ENCODE results near the gene MACROH2A1.

MACROH2A1 gene

DNA sequence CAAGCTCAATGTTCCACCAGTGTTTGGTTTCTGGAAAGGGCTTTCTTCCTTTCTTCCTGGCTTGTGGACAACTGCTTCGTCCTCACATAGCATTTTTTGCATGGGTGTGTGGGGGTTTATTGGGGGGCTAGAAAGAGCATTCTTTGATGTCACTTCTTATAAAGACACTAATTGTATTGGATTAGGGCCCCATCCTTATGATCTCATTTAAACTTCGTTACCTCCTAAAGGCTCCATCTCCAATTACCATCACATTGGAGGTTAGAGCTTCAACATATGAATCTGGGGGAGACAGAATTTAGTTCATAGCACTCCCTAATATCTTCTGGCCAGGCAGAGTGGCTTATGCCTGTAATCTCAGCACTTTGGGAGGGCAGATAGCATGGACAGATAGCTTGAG, 6.1 kb upstream of the MACROH2A1 start:
- Histone ChIP-seq H3K4me3 (ENCODE audit: low read length) (no peak overlapping the region), H3K9ac (ENCODE audit: low read depth, low read length) (no peak overlapping the region), H3K9me3 (replicated peaks; ENCODE audit: low read length) (no peaks in the 10 kb centered on the region), H3K36me3 (ENCODE audit: insufficient read depth, low read length) (no peaks in the 10 kb centered on the region), H3K27me3 (ENCODE audit: control insufficient read depth, insufficient read depth, low read length) (peaks cover 14% of the 10 kb centered on the region), H3K4me2 (ENCODE audit: low read length) (no peak overlapping the region), H3K4me1 (ENCODE audit: control insufficient read depth, insufficient read depth, low read length) (no peaks in the 10 kb centered on the region)

DNA sequence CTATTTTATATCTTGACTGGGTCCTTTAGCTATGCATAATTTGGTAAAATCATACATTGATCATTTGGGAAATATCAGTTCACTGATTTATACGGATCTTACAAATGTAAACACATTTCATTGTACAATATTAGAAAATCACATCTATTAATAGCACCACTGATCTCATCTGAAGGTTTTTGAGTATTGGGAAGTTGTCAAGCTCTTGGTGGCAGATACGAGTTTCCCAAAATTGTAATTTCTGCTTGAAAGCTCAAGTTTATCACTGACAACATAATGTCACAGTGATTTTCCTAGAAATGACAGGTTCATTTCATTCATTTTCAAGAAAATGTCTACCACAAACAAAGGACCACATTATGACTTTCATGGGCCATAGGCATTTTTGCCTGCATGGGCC, 3.0 kb upstream of the MACROH2A1 start:
- H3K4me3 ChIP-seq (ENCODE audit: low read length): no peak overlapping the region

DNA sequence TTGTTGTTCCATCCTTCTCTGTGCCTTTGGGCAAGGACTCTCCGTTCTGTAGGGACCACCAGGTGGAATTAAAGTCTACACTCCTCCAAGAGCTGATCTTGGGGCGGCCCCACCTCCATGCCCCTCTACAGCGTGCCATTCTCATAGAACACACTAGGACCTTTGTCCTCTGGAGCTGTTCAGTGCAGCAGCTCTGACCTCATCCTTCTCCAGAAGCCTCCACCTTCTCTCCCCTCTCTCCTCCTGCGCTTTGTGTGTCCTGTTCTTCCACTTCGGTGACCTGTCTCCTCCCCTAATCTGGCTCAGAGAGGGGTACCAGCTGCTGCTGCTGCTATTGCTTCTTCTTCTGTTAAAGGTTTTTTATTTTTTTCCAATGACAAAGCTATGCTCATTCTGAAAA, 1.8 kb upstream of the MACROH2A1 start:
- Histone ChIP-seq H3K4me1 (ENCODE audit: control insufficient read depth, insufficient read depth, low read length) (peaks cover 25% of the 10 kb centered on the region), H3K9ac (ENCODE audit: low read depth, low read length) (no peak overlapping the region), H3K36me3 (ENCODE audit: insufficient read depth, low read length) (no peaks in the 10 kb centered on the region), H3K4me2 (ENCODE audit: low read length) (no peak overlapping the region), H3K27me3 (ENCODE audit: control insufficient read depth, insufficient read depth, low read length) (no peaks in the 10 kb centered on the region), H3K9me3 (replicated peaks; ENCODE audit: low read length) (no peaks in the 10 kb centered on the region), H3K4me3 (ENCODE audit: low read length) (no peak overlapping the region)

More for the DNA sequence above, 3.0 kb upstream of the MACROH2A1 start:
- Histone ChIP-seq H3K4me1 (ENCODE audit: control insufficient read depth, insufficient read depth, low read length) (peaks cover 18% of the 10 kb centered on the region), H3K4me2 (ENCODE audit: low read length) (no peak overlapping the region), H3K9ac (ENCODE audit: low read depth, low read length) (no peak overlapping the region), H3K27me3 (ENCODE audit: control insufficient read depth, insufficient read depth, low read length) (peaks cover 11% of the 10 kb centered on the region), H3K36me3 (ENCODE audit: insufficient read depth, low read length) (no peaks in the 10 kb centered on the region), H3K9me3 (replicated peaks; ENCODE audit: low read length) (no peaks in the 10 kb centered on the region)

DNA sequence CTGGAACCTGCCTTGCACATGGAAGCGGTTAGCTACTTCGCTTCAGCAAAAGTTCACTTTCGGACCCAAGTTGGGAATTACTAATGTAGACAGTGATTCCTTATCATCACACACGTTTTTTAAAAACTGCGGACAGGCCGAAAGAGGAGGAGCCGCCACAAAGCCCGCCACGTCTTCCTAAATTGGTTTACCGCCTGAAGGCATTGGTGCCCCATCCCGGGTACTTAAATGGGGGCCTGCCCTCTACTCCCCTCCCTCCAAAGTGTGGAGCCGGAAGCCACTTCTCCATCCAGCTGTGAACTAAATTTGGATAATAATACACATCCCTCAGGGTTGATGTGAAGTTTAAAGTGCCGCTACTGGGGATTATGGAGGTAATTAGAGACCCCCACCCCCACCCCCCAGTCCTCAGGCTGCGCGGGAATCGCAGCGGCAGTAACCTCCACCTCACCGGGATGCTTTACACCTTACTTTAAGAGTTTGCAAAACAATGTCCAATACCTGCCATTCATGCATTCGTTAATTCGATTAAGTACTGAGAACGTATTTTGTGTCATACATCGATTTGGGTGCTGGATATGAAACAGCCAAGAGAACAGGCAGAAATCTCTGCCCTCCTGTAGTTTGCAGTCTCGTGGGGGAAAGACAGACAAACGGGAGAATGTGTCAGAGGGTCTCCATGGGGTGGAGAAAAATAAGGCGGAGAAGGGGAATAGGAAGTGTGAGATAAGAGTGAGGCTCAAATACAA, 937 bp upstream of the MACROH2A1 start:
- Histone ChIP-seq H3K27me3 (ENCODE audit: control insufficient read depth, insufficient read depth, low read length) (no peaks in the 10 kb centered on the region), H3K4me2 (ENCODE audit: low read length) (peak overlapping the region; percentile 96), H3K4me3 (ENCODE audit: low read length) (peak overlapping the region; percentile 92), H3K9ac (ENCODE audit: low read depth, low read length) (peak overlapping the region; percentile 99), H3K9me3 (replicated peaks; ENCODE audit: low read length) (no peaks in the 10 kb centered on the region), H3K36me3 (ENCODE audit: insufficient read depth, low read length) (peaks cover 6% of the 10 kb centered on the region), H3K4me1 (ENCODE audit: control insufficient read depth, insufficient read depth, low read length) (peaks cover 25% of the 10 kb centered on the region)

DNA sequence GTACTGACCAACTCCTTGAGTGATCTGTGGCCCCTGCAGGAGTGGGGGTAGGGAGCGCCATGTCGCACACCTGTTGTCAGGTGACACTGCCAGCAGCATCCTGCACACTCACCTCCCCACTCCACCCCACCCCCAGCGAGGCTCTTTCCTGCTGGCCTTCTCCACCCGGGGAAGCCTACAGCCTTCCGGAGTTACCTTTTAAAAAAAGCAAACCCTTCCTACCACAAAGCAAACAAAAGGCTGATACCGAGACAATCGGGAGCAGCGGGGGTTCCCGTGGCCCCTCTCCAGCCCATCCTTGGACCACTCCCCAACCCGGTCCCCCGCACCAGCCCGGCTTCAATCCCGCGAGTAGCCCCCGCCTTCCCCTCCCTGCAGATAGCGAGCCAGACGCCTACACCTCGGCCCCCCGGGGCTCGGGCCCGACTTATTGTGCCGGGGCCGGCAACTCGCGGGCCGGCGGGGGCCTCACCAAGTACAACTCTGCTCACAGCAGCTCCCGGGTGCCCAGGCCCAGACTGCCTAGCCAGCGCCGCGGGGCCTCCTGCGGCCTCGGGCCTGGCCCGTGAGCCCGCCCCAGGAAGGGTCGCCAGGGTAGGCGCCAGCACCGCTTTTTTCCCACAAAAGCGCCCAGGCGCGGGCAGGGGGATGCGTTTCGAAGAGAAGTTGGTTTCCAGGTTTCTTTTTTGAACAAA, 724 bp downstream of the MACROH2A1 start:
- peak overlapping the region; percentile 92 for H3K4me3 ChIP-seq (ENCODE audit: low read length)
- peaks cover 35% of the 10 kb centered on the region for H3K4me1 ChIP-seq (ENCODE audit: control insufficient read depth, insufficient read depth, low read length)
- no peaks in the 10 kb centered on the region for H3K27me3 ChIP-seq (ENCODE audit: control insufficient read depth, insufficient read depth, low read length)
- H3K9ac ChIP-seq (ENCODE audit: low read depth, low read length): peak overlapping the region; percentile 99
- peaks cover 8% of the 10 kb centered on the region for H3K36me3 ChIP-seq (ENCODE audit: insufficient read depth, low read length)
- H3K9me3 ChIP-seq (replicated peaks; ENCODE audit: low read length): no peaks in the 10 kb centered on the region
- H3K4me2 ChIP-seq (ENCODE audit: low read length): peak overlapping the region; percentile 96

DNA sequence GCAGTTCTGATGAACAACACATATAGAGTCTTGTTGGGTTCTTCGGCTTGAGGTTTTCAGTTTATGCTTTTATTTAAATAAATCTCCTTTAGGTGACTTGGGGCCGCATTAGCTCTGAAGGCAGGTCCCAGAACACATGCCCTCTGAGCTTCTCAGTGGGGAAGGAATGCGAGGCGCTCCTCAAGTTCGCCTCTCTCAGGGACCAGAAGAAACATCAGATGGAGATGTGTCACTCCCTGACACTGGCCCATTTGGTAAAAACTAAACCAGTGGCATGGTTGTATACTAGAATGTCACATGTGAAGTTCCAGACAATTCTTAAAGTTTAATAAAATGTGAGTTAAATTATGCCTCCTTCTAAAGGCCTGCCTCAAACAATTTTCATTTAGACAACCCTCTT, 1.9 kb downstream of the MACROH2A1 start:
- Histone ChIP-seq H3K9me3 (replicated peaks; ENCODE audit: low read length) (no peaks in the 10 kb centered on the region), H3K9ac (ENCODE audit: low read depth, low read length) (peak overlapping the region; percentile 99), H3K4me3 (ENCODE audit: low read length) (peak overlapping the region; percentile 92), H3K36me3 (ENCODE audit: insufficient read depth, low read length) (peaks cover 12% of the 10 kb centered on the region), H3K27me3 (ENCODE audit: control insufficient read depth, insufficient read depth, low read length) (no peaks in the 10 kb centered on the region), H3K4me2 (ENCODE audit: low read length) (peak overlapping the region; percentile 96), H3K4me1 (ENCODE audit: control insufficient read depth, insufficient read depth, low read length) (peaks cover 47% of the 10 kb centered on the region)

DNA sequence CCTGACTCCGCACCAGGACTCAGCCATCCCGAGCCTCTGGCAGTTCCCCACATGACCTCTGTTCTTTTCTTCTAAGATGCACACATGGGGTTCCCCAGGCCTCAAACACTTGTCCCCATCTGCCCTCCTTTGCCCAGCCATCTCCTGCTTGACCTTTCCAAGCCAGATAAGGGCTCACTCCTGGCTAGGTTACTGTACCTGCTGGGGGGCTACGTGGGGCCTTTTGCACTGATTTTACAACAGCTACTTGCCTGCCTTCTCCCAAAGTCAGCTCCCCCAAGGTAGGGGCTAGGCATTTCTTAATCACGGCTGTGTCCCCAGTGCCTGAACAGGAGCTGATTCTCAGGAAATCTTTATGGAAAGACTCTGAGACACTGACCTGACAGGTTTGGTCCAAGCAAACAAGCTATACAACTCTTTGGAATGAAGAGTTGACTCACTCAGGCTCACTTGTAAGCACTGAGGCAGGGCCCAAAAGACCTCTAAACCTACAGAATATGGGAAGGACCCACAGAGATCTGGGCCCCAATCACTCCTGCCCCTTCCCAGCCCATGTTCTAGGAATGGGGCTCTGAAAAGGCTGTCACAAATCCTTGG, 2.5 kb downstream of the MACROH2A1 start:
- no peaks in the 10 kb centered on the region for H3K9me3 ChIP-seq (replicated peaks; ENCODE audit: low read length)
- peaks cover 12% of the 10 kb centered on the region for H3K36me3 ChIP-seq (ENCODE audit: insufficient read depth, low read length)
- no peak overlapping the region for H3K9ac ChIP-seq (ENCODE audit: low read depth, low read length)
- no peaks in the 10 kb centered on the region for H3K27me3 ChIP-seq (ENCODE audit: control insufficient read depth, insufficient read depth, low read length)
- no peak overlapping the region for H3K4me3 ChIP-seq (ENCODE audit: low read length)
- H3K4me1 ChIP-seq (ENCODE audit: control insufficient read depth, insufficient read depth, low read length): peaks cover 52% of the 10 kb centered on the region
- H3K4me2 ChIP-seq (ENCODE audit: low read length): peak overlapping the region; percentile 96

DNA sequence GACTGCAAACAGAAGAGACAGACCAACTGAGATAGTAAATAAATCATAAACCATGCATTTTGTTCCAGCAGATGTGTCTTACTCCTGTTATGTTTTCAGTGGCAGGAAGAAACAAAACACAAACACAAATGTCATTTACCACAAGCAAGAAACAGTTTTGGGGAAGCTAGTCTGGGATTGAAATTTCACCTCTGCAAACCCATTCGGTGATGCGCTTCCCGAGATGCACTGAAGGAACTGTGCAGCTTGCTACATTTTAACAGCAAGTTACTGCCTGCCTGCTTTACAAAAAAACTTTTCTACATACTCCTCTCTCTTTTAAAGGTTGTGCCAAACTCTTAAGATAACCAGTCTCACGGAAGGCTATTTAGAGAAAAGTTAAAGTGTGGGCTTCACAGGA, 3.2 kb downstream of the MACROH2A1 start:
- H3K4me2 ChIP-seq (ENCODE audit: low read length): no peak overlapping the region
- H3K4me1 ChIP-seq (ENCODE audit: control insufficient read depth, insufficient read depth, low read length): peaks cover 59% of the 10 kb centered on the region
- no peaks in the 10 kb centered on the region for H3K9me3 ChIP-seq (replicated peaks; ENCODE audit: low read length)
- no peak overlapping the region for H3K4me3 ChIP-seq (ENCODE audit: low read length)
- no peaks in the 10 kb centered on the region for H3K27me3 ChIP-seq (ENCODE audit: control insufficient read depth, insufficient read depth, low read length)
- H3K36me3 ChIP-seq (ENCODE audit: insufficient read depth, low read length): peaks cover 12% of the 10 kb centered on the region
- no peak overlapping the region for H3K9ac ChIP-seq (ENCODE audit: low read depth, low read length)

DNA sequence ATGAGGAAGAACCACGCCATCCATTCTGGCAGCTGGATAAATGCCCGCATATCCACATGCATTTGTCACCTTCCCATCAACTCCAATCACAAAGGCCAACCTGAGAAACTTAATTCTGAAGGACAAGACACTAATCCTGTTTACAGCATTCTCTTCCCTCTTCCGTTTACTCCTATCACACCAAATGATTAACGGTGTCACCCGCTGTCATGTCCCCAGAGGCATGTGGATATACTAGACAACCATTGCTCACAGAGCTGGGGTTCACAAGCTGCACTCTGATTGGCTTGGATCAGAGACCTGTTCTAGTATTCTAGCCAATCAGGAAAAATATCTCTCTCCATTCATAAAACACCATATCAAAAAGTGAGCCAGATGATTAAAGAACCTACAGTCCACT, 3.6 kb downstream of the MACROH2A1 start:
- no peaks in the 10 kb centered on the region for H3K9me3 ChIP-seq (replicated peaks; ENCODE audit: low read length)
- no peak overlapping the region for H3K4me3 ChIP-seq (ENCODE audit: low read length)
- H3K4me2 ChIP-seq (ENCODE audit: low read length): no peak overlapping the region
- H3K4me1 ChIP-seq (ENCODE audit: control insufficient read depth, insufficient read depth, low read length): peaks cover 63% of the 10 kb centered on the region
- H3K27me3 ChIP-seq (ENCODE audit: control insufficient read depth, insufficient read depth, low read length): no peaks in the 10 kb centered on the region
- no peak overlapping the region for H3K9ac ChIP-seq (ENCODE audit: low read depth, low read length)
- H3K36me3 ChIP-seq (ENCODE audit: insufficient read depth, low read length): peaks cover 12% of the 10 kb centered on the region

DNA sequence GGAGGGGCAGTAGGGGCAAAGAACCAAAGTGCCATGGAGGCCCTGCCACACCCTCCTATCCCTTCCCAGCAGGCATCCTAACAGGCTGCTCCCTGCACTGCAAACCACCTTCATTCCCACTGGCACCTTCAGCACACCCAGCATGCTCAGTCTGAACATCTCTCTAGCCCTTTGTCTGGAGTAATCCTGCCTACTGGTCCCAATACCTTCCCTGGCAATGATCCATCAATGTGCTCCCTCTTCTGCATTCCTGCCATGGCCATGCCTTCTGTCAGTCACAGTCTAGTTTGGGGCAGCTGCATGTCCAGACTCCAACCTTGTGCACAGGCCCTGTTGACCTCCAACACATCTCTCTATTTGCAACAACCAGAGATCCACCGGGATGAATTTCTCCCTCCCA, 4.9 kb downstream of the MACROH2A1 start:
- no peak overlapping the region for H3K9ac ChIP-seq (ENCODE audit: low read depth, low read length)
- no peaks in the 10 kb centered on the region for H3K9me3 ChIP-seq (replicated peaks; ENCODE audit: low read length)
- H3K36me3 ChIP-seq (ENCODE audit: insufficient read depth, low read length): peaks cover 12% of the 10 kb centered on the region
- peaks cover 57% of the 10 kb centered on the region for H3K4me1 ChIP-seq (ENCODE audit: control insufficient read depth, insufficient read depth, low read length)
- H3K4me2 ChIP-seq (ENCODE audit: low read length): no peak overlapping the region
- H3K27me3 ChIP-seq (ENCODE audit: control insufficient read depth, insufficient read depth, low read length): no peaks in the 10 kb centered on the region
- no peak overlapping the region for H3K4me3 ChIP-seq (ENCODE audit: low read length)

DNA sequence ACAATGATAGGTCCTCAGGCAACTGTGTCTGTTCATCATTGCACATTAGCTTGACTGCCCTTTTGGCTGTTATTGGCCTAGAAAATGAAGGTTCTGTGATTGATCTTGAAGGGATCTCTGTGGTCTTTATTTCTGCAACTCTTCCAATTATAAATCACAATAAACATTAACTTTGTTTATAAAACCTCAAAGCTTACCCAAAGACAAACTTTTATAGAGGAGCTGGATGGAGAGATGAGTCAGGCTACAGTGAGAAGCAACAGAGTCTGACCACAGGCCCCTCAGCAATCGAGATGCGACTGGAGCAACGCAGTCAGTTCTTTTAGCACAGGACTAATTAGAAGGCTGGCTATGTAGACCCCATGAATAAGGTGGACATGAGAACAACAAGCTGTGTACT, 5.3 kb downstream of the MACROH2A1 start:
- peaks cover 16% of the 10 kb centered on the region for H3K36me3 ChIP-seq (ENCODE audit: insufficient read depth, low read length)
- H3K9me3 ChIP-seq (replicated peaks; ENCODE audit: low read length): no peaks in the 10 kb centered on the region
- H3K4me2 ChIP-seq (ENCODE audit: low read length): no peak overlapping the region
- no peaks in the 10 kb centered on the region for H3K27me3 ChIP-seq (ENCODE audit: control insufficient read depth, insufficient read depth, low read length)
- peaks cover 57% of the 10 kb centered on the region for H3K4me1 ChIP-seq (ENCODE audit: control insufficient read depth, insufficient read depth, low read length)
- H3K4me3 ChIP-seq (ENCODE audit: low read length): no peak overlapping the region
- H3K9ac ChIP-seq (ENCODE audit: low read depth, low read length): no peak overlapping the region

Data from skeletal muscle satellite cell (primary cell).